H1 (cell line): Measurements from ENCODE around the gene HERC3. TPM values are rescaled to one million over a fixed set of nuclear protein-coding genes. Genes with fewer than 3 reads are reported as not detected.

Source experiments
- GTF2F1 ChIP-seq: IDR thresholded peaks from 2 replicates; pipeline ENCODE4 v1.6.1; 2012; ENCODE audit warnings: low read depth, low read length, improper control_type of control experiment, borderline replicate concordance
- polyA plus RNA-seq, 7 experiments: library from polyadenylated mRNA; depleted of rRNA in 3 of 7; stranded (reverse) in 5 of 7; unstranded in 2 of 7; fragments of >200 nt in 5 of 7; fragments of 200-250 nt in 2 of 7; gene quantifications; 1 replicate in 5 of 7; 2 replicates in 1 of 7; 4 replicates in 1 of 7; pipeline versions ENCODE4 v1.2.1 to v1.2.3, GENCODE V29; 2011 to 2013; ENCODE audit warnings: missing spikeins in 2 of 7, mixed read lengths in 2 of 7
- total RNA-seq: library from RNA; stranded (reverse); fragmentation: NEBNext Ultra II Directional; extraction: Animal tissue kit (Norgen Biotek cat#: 25700); gene quantifications from 2 replicates; pipeline ENCODE4 v1.2.1, GENCODE V29; 2021
- TF ChIP-seq, protein P1 (sequence below): IDR thresholded peaks from 2 replicates; pipeline ENCODE4 v1.6.1; 2012; ENCODE audit warnings: inconsistent platforms

HERC3 gene
- total and polyA plus RNA-seq, 2 of the 8 experiments (the other 6 are each of a cell fraction or from before 2014, with no cell fraction given) = 1.4 to 5.7 TPM

DNA sequence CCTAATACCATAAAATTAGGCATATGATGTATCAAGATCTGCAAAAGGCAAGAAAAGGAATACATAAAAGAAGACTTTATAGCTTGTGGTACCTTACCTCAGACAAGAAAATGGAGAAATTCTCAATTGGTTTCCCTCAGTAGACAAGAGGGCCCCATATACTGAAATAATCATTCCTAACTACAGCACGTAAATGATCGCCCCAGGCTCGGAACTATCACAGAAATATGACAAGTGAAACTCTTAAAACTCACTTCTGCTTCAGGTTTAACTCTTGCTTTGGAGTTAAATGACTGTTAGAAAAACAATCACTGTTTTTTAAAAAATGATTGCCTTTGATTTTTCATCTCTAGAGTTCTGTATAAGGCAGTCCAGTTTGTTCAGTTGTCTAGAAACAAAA lies 144.0 kb downstream of the HERC3 start (continued):
- TF ChIP-seq, protein P1, sequence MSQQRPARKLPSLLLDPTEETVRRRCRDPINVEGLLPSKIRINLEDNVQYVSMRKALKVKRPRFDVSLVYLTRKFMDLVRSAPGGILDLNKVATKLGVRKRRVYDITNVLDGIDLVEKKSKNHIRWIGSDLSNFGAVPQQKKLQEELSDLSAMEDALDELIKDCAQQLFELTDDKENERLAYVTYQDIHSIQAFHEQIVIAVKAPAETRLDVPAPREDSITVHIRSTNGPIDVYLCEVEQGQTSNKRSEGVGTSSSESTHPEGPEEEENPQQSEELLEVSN = no peak
- TF ChIP-seq GTF2F1 = no peak
